Cardiac muscle cell (in vitro differentiated cells and primary cell): ENCODE measurements around the gene OTUB2. TPM values are rescaled to one million over a fixed set of nuclear protein-coding genes. Genes with fewer than 3 reads are reported as not detected.
A peak's percentile ranks its signal among the peaks of the same experiment; 100 is the strongest.

Experiments used
- DNase-seq, 2 donors: peaks; one replicate each; pipeline versions ENCODE4 v3.0.0 to v3.0.0-alpha.2; 2010 to 2017; ENCODE audit warnings: low read depth in 1 of 2, low spot score in 1 of 2
- H3K27ac ChIP-seq: fragments of 200-600 bp; sonication (generic); 2 replicates; pipeline ENCODE4 v1.5.1; 2016
- H3K27me3 ChIP-seq: fragments of 200-600 bp; sonication (generic); 2 replicates; pipeline ENCODE4 v1.6.0; 2016; ENCODE audit warnings: control low read depth
- H3K36me3 ChIP-seq: fragments of 200-600 bp; sonication (generic); 2 replicates; pipeline ENCODE4 v1.5.1; 2016; ENCODE audit warnings: control low read depth
- H3K4me1 ChIP-seq: fragments of 200-600 bp; sonication (generic); 2 replicates; pipeline ENCODE4 v1.8.1; 2017; ENCODE audit warnings: low read depth, mild to moderate bottlenecking, mixed run types
- H3K4me3 ChIP-seq: fragments of 200-600 bp; sonication (generic); 2 replicates; pipeline ENCODE4 v1.5.1; 2016; ENCODE audit warnings: mild to moderate bottlenecking
- H3K9me3 ChIP-seq: fragments of 200-600 bp; sonication (generic); 2 replicates; pipeline ENCODE4 v1.5.1; 2017; ENCODE audit warnings: low read depth, mild to moderate bottlenecking, control low read depth
- polyA plus RNA-seq: library from polyadenylated mRNA; unstranded; fragments of >200 nt; fragmentation: Nextera tagmentation; extraction: Ambion mirVana; gene quantifications from 2 replicates; pipeline ENCODE4 v1.2.1, GENCODE V29; 2016
- total RNA-seq: library from RNA; depleted of rRNA; stranded (reverse); fragments of >200 nt; gene quantifications from 2 replicates; pipeline ENCODE4 v1.2.3, GENCODE V29; 2016
- TF ChIP-seq, protein P1 (sequence below): IDR thresholded peaks from 2 replicates; pipeline ENCODE4 v1.5.1; 2012; ENCODE audit warnings: low read depth, mild to moderate bottlenecking, low read length

Gene OTUB2
- total and polyA plus RNA-seq, 2 experiments from 2014 or later: 4.1 to 4.4 TPM

- peaks cover 69% of the 10 kb centered on the region for H3K36me3 ChIP-seq
- no peaks in the 10 kb centered on the region for H3K27me3 ChIP-seq
- H3K4me1 ChIP-seq: peaks cover 29% of the 10 kb centered on the region
- H3K27ac ChIP-seq: no peak overlapping the region
- DNase-seq: no peak
- H3K9me3 ChIP-seq: no peaks in the 10 kb centered on the region
- TF ChIP-seq, protein P1, sequence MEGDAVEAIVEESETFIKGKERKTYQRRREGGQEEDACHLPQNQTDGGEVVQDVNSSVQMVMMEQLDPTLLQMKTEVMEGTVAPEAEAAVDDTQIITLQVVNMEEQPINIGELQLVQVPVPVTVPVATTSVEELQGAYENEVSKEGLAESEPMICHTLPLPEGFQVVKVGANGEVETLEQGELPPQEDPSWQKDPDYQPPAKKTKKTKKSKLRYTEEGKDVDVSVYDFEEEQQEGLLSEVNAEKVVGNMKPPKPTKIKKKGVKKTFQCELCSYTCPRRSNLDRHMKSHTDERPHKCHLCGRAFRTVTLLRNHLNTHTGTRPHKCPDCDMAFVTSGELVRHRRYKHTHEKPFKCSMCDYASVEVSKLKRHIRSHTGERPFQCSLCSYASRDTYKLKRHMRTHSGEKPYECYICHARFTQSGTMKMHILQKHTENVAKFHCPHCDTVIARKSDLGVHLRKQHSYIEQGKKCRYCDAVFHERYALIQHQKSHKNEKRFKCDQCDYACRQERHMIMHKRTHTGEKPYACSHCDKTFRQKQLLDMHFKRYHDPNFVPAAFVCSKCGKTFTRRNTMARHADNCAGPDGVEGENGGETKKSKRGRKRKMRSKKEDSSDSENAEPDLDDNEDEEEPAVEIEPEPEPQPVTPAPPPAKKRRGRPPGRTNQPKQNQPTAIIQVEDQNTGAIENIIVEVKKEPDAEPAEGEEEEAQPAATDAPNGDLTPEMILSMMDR: no peak
- no peak overlapping the region for H3K4me3 ChIP-seq
Measured at GRCh38 chr14:94054401-94054800, 28.3 kb downstream of the OTUB2 start.

- Histone ChIP-seq H3K27me3 (no peaks in the 10 kb centered on the region), H3K4me1 (peaks cover 28% of the 10 kb centered on the region), H3K4me3 (no peak overlapping the region), H3K36me3 (peaks cover 69% of the 10 kb centered on the region), H3K27ac (no peak overlapping the region), H3K9me3 (no peaks in the 10 kb centered on the region)
- TF ChIP-seq, protein P1: no peak
- DNase-seq: no peak
Measured at GRCh38 chr14:94054936-94055335, 28.8 kb downstream of the OTUB2 start.

DNA sequence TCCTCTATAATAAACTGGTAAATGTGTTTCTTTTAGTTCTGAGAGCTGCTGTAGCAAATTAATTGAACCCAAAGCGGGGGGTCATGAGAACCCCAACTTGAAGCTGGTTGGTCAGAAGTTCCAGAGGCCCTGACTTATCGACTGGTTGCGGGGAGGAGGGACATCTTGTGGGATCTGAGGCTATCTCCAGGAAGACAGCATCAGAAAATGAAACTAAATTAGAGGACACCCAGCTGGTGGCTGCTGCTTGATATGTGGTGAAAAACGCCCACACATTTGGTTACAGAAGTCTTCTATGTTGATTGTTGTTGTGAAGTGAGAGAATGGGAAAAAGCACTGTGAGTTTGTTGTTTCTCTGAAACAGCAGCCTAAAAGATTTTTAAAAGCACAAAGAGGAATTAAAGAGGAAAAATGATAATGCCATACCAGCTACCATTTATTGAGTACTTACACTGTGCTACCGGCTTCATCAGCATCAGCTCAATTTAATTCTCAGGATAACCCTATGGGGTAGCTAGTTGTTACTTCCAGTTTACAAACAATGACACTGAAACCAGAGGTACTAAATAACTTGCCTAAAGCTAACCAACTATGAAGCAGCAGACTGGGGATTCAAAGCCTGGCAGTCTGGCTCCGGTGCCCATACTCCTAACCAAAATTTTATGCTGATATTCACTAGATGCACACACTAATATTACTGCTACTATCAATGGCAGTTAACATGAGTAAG lies 30.6 kb downstream of the OTUB2 start:
- Histone ChIP-seq H3K27ac (no peak overlapping the region), H3K27me3 (no peaks in the 10 kb centered on the region), H3K36me3 (peaks cover 80% of the 10 kb centered on the region), H3K9me3 (no peaks in the 10 kb centered on the region), H3K4me1 (peaks cover 12% of the 10 kb centered on the region), H3K4me3 (no peak overlapping the region)
- TF ChIP-seq, protein P1: no peak
- DNase-seq: peak in 1 of 2 donors; percentile 64

DNA sequence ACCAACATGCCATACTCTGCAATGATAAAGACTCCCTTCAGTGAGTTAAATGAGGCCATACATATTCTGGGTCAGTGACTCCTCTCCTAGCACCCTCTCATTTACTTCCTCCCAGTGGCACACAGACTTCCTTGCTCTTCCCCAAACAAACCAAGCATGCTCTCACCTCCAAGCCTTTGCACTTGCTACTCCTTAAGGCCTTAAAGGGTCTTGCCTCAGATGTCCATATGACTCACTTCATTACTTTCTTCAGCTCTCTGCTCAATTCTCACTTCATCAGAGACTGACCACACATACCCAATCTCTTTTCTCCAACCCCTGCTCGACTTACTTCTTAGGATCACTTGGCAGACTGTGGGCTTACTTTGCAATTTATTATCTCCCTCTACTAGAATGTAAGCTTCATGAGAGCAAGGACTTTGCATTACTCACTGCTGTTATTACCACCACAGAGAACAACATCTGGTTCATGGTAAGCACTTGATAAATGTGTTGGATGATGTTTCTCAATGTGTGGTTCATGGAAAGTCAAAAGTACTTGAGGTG lies 32.1 kb downstream of the OTUB2 start:
- DNase-seq: no peak
- Histone ChIP-seq H3K4me1 (no peaks in the 10 kb centered on the region), H3K27me3 (no peaks in the 10 kb centered on the region), H3K4me3 (no peak overlapping the region), H3K9me3 (no peaks in the 10 kb centered on the region), H3K27ac (no peak overlapping the region), H3K36me3 (peaks cover 76% of the 10 kb centered on the region)
- TF ChIP-seq, protein P1: no peak

DNA sequence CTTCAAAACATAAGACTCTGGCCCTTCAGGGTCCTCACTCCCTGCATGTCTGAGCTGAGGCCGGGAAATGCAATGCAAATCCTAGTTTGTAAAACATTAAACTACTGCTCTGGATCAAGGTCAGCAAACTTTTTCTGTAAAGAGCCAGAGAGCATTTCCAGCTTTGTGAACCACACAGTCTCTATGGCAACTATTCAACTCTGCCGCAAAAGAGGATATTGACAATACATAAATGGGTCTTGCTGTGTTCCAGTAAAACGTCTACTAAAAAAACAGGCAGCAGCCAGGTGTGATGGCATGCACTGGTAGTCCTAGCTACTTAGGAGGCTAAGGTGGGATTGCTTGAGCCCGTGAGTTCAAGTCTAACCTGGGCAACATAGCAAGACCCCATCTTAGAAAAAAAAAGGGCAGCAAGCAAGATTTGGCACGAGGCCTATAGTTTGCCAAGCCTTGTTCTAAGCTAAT lies 32.6 kb downstream of the OTUB2 start:
- Histone ChIP-seq H3K36me3 (peaks cover 76% of the 10 kb centered on the region), H3K27me3 (no peaks in the 10 kb centered on the region), H3K4me1 (no peaks in the 10 kb centered on the region), H3K9me3 (no peaks in the 10 kb centered on the region), H3K4me3 (no peak overlapping the region), H3K27ac (no peak overlapping the region)
- DNase-seq: no peak
- TF ChIP-seq, protein P1: no peak
